NCI-H748 (cell line): Measurements from ENCODE around the gene OSBPL5.

Source experiments
- DNase-seq: peaks from one replicate; lab custom pipeline; 2025; ENCODE audit not compliant: unreplicated experiment; lab: John Stamatoyannopoulos, UW

The OSBPL5 gene

GRCh38 chr11:3104961-3105790 is 59.9 kb downstream of the OSBPL5 start:
- DNase-seq = no peak

GRCh38 chr11:3104051-3104714 is 60.9 kb downstream of the OSBPL5 start:
- DNase-seq = no peak

- DNase-seq = no peak
Measured at GRCh38 chr11:3103076-3103475, 62.0 kb downstream of the OSBPL5 start.

- DNase-seq = no peak
Measured at GRCh38 chr11:3102641-3102921, 62.5 kb downstream of the OSBPL5 start.

- no peak for DNase-seq
Measured at GRCh38 chr11:3101921-3102640, 63.0 kb downstream of the OSBPL5 start.

- DNase-seq = no peak
Measured at GRCh38 chr11:3099178-3099577, 65.9 kb downstream of the OSBPL5 start.

- no peak for DNase-seq
Measured at GRCh38 chr11:3096909-3097530, 68.1 kb downstream of the OSBPL5 start.

- peak; percentile 18 for DNase-seq
Measured at GRCh38 chr11:3095712-3096361, 69.3 kb downstream of the OSBPL5 start.

- DNase-seq = no peak
Measured at GRCh38 chr11:3094223-3094824, 70.8 kb downstream of the OSBPL5 start.

GRCh38 chr11:3093281-3094191 is 71.6 kb downstream of the OSBPL5 start:
- DNase-seq = no peak

- DNase-seq = no peak
Measured at GRCh38 chr11:3092603-3093141, 72.4 kb downstream of the OSBPL5 start.

- DNase-seq = peak; percentile 66
Measured at GRCh38 chr11:3091846-3092602, 73.1 kb downstream of the OSBPL5 start.

GRCh38 chr11:3091081-3091845 is 73.8 kb downstream of the OSBPL5 start:
- DNase-seq = no peak

GRCh38 chr11:3090096-3090901 is 74.8 kb downstream of the OSBPL5 start:
- no peak for DNase-seq

GRCh38 chr11:3089236-3090061 is 75.7 kb downstream of the OSBPL5 start:
- DNase-seq = no peak

GRCh38 chr11:3088806-3089205 is 76.3 kb downstream of the OSBPL5 start:
- DNase-seq = no peak
